Erythroblast (primary cell): ENCODE data around the gene CACNA1C.

Experiments used
- GATA1 ChIP-seq: IDR thresholded peaks from 2 replicates; pipeline ENCODE4 v1.6.1; 2011; ENCODE audit warnings: low read depth, mild to moderate bottlenecking, control low read depth, low read length, moderate library complexity
- POLR2A ChIP-seq: IDR thresholded peaks from 2 replicates; pipeline ENCODE4 v1.6.1; 2011; ENCODE audit warnings: mild to moderate bottlenecking, low read length

DNA sequence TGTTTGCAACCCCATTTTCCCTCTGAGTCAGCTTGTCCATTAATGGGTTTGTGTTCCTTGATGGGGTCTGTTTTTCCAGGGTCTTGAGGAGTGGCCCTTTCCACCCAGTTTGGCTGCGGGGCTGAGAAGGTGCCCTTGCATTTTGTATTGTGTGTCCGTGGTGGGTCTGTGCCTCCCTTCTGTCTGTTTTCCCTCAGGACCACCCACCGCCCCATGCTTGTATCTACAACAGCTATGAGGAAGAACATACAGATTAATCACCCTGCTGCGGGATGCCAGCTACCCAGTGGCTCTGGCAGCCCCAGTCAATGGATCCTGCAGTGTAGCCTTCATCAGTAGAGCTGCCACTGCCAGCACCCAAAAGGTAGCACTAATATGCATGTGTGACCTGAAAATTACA, 235.7 kb downstream of the CACNA1C start:
- TF ChIP-seq POLR2A, result no peak
- no peak for TF ChIP-seq GATA1
